NCI-H2227 (cell line): ENCODE measurements around the gene MBP.
A peak's percentile ranks its signal among the peaks of the same experiment; 100 is the strongest.
"Not testable (repeated sequence)": the region's sequence is repeated elsewhere in the genome, so short reads cannot be mapped to it uniquely, and the experiment has no call there.

Experiments used
- DNase-seq: peaks from one replicate; lab custom pipeline; 2025; ENCODE audit not compliant: unreplicated experiment; lab: John Stamatoyannopoulos, UW

MBP gene

GRCh38 chr18:76991021-76991688 is 141.4 kb downstream of the MBP start:
- no peak for DNase-seq

GRCh38 chr18:76990343-76991020 is 142.1 kb downstream of the MBP start:
- not testable (repeated sequence) for DNase-seq

GRCh38 chr18:76989647-76990190 is 142.9 kb downstream of the MBP start:
- DNase-seq = no peak

- DNase-seq = no peak
Observed at GRCh38 chr18:76988827-76989646, 143.5 kb downstream of the MBP start.

- no peak for DNase-seq
Observed at GRCh38 chr18:76988031-76988826, 144.4 kb downstream of the MBP start.

GRCh38 chr18:76986406-76986805 is 146.2 kb downstream of the MBP start:
- DNase-seq = no peak

- no peak for DNase-seq
Observed at GRCh38 chr18:76985951-76986236, 146.7 kb downstream of the MBP start.

GRCh38 chr18:76985156-76985950 is 147.2 kb downstream of the MBP start:
- DNase-seq = no peak

GRCh38 chr18:76984193-76985155 is 148.1 kb downstream of the MBP start:
- no peak for DNase-seq

- DNase-seq = no peak
Observed at GRCh38 chr18:76983613-76984051, 149.0 kb downstream of the MBP start.

- peak; percentile 85 for DNase-seq
Observed at GRCh38 chr18:76982841-76983583, 149.6 kb downstream of the MBP start.

- DNase-seq = no peak
Observed at GRCh38 chr18:76982038-76982437, 150.5 kb downstream of the MBP start.

GRCh38 chr18:76981396-76981968 is 151.1 kb downstream of the MBP start:
- DNase-seq = no peak

GRCh38 chr18:76980663-76981395 is 151.8 kb downstream of the MBP start:
- DNase-seq = no peak

- DNase-seq = no peak
Observed at GRCh38 chr18:76979906-76980305, 152.7 kb downstream of the MBP start.

GRCh38 chr18:76979111-76979751 is 153.4 kb downstream of the MBP start:
- no peak for DNase-seq

GRCh38 chr18:76978616-76979015 is 154.0 kb downstream of the MBP start:
- no peak for DNase-seq
